ENCODE results near the gene DENND2D. TPM values are rescaled to one million over a fixed set of nuclear protein-coding genes. Genes with fewer than 3 reads are reported as not detected.

Gene DENND2D
- total RNA-seq, 2 donors from 2014 or later = 15.8 to 19.8 TPM

DNA sequence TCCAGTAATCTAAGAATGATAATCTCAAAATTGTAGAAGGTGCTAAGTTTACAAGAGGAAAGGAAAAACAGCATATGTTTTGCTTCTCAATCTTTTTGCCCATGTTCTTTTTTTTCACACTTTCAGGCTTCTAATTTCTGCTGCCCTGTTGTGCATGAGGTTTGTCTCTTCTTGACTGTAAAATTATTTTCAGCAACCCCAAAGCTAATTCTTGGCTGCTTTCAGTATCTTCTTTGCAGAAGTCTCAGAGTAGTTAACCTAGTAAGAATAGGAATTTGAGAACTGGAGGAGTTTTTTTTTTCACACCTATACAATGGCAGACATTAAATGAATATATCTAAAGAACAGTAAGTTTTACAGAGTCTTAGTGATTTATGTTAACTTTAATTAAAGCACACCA is 26.4 kb downstream of the DENND2D start:
- H3K4me3 ChIP-seq = no peak overlapping the region
- no peak for DNase-seq (ENCODE audit: low spot score)
- H3K4me1 ChIP-seq (ENCODE audit: control insufficient read depth in 1 of 2, low read depth in 2 of 2) = no peaks in the 10 kb centered on the region
- H3K27me3 ChIP-seq (replicated peaks; ENCODE audit: insufficient read depth) = no peaks in the 10 kb centered on the region
- no peak for ATAC-seq (ENCODE audit: insufficient number of reproducible peaks, low FRiP score, low read depth)
- H3K36me3 ChIP-seq = no peaks in the 10 kb centered on the region
- TF ChIP-seq, protein P1, sequence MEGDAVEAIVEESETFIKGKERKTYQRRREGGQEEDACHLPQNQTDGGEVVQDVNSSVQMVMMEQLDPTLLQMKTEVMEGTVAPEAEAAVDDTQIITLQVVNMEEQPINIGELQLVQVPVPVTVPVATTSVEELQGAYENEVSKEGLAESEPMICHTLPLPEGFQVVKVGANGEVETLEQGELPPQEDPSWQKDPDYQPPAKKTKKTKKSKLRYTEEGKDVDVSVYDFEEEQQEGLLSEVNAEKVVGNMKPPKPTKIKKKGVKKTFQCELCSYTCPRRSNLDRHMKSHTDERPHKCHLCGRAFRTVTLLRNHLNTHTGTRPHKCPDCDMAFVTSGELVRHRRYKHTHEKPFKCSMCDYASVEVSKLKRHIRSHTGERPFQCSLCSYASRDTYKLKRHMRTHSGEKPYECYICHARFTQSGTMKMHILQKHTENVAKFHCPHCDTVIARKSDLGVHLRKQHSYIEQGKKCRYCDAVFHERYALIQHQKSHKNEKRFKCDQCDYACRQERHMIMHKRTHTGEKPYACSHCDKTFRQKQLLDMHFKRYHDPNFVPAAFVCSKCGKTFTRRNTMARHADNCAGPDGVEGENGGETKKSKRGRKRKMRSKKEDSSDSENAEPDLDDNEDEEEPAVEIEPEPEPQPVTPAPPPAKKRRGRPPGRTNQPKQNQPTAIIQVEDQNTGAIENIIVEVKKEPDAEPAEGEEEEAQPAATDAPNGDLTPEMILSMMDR (IDR thresholded peaks at IDR 0.05) = no peak
- H3K9me3 ChIP-seq = no peaks in the 10 kb centered on the region
- no peak overlapping the region for H3K27ac ChIP-seq

DNA sequence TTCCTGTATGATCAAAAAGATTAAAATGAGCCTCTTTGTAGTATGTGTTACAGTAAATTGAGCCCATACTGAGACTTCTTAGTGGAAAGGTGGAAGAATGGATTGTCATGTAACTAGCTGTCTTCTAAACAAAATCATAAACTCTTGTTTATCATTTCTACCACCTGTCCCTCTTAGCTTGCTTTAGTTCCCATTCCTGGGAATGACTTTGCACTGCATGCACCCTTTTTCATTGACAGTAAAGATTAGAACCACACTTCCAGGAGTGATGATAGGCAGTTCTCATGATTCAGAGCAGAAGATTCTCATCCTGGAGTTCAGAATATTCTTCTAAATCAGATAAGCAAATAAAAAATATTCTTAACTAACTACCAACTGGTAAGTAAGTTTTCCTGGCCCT is 28.0 kb downstream of the DENND2D start:
- no peak overlapping the region for H3K27ac ChIP-seq
- no peaks in the 10 kb centered on the region for H3K4me1 ChIP-seq (ENCODE audit: control insufficient read depth in 1 of 2, low read depth in 2 of 2)
- no peaks in the 10 kb centered on the region for H3K36me3 ChIP-seq
- no peak overlapping the region for H3K4me3 ChIP-seq
- TF ChIP-seq, protein P1 (IDR thresholded peaks at IDR 0.05) = no peak
- no peak for ATAC-seq (ENCODE audit: insufficient number of reproducible peaks, low FRiP score, low read depth)
- no peaks in the 10 kb centered on the region for H3K27me3 ChIP-seq (replicated peaks; ENCODE audit: insufficient read depth)
- no peak for DNase-seq (ENCODE audit: low spot score)
- no peaks in the 10 kb centered on the region for H3K9me3 ChIP-seq

DNA sequence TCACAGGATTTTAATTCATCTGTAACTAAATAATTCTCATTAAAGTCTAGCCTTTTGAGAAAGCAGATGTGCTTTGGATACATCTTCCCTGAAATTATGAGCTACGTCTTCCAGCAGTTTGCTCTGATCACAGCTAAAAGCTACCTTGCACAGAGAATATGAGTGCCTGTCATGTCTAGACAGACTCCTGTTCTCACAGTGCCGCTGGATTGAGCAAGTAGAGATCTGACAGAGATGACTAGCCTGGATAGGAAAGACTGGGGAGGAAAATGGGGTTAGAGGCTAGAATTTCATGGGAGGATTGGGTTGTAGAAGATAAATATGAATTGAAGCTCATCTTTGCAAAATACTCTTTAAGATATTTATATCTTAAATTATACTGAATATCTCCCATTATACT is 36.3 kb downstream of the DENND2D start:
- Histone ChIP-seq H3K4me3 (no peak overlapping the region), H3K36me3 (peaks cover 2% of the 10 kb centered on the region), H3K4me1 (ENCODE audit: control insufficient read depth in 1 of 2, low read depth in 2 of 2) (no peaks in the 10 kb centered on the region), H3K27ac (no peak overlapping the region), H3K9me3 (no peaks in the 10 kb centered on the region), H3K27me3 (replicated peaks; ENCODE audit: insufficient read depth) (no peaks in the 10 kb centered on the region)
- TF ChIP-seq, protein P1 (IDR thresholded peaks at IDR 0.05) = no peak
- no peak for ATAC-seq (ENCODE audit: insufficient number of reproducible peaks, low FRiP score, low read depth)
- DNase-seq (ENCODE audit: low spot score) = no peak

DNA sequence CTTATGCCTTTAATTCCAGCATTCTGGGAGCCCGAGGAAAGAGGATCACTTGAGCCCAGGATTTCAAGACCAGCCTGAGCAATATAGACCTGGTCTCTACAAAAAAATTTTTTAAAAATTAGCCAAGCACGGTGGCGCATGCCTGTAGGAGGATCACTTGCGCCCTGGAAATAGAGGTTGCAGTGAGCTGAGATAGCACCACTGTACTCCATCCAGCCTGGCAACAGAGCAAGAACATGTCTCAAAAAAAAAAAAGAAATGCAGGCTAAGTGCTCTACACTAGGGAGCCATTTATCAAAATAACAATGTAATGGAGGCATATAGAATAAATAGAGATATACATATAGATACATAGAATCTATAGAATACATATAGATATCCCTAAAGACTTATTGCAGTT is 37.1 kb downstream of the DENND2D start:
- peaks cover 2% of the 10 kb centered on the region for H3K36me3 ChIP-seq
- ATAC-seq (ENCODE audit: insufficient number of reproducible peaks, low FRiP score, low read depth) = no peak
- no peak for DNase-seq (ENCODE audit: low spot score)
- H3K9me3 ChIP-seq = no peaks in the 10 kb centered on the region
- TF ChIP-seq, protein P1 (IDR thresholded peaks at IDR 0.05) = no peak
- no peak overlapping the region for H3K4me3 ChIP-seq
- no peaks in the 10 kb centered on the region for H3K4me1 ChIP-seq (ENCODE audit: control insufficient read depth in 1 of 2, low read depth in 2 of 2)
- H3K27me3 ChIP-seq (replicated peaks; ENCODE audit: insufficient read depth) = no peaks in the 10 kb centered on the region
- H3K27ac ChIP-seq = no peak overlapping the region

DNA sequence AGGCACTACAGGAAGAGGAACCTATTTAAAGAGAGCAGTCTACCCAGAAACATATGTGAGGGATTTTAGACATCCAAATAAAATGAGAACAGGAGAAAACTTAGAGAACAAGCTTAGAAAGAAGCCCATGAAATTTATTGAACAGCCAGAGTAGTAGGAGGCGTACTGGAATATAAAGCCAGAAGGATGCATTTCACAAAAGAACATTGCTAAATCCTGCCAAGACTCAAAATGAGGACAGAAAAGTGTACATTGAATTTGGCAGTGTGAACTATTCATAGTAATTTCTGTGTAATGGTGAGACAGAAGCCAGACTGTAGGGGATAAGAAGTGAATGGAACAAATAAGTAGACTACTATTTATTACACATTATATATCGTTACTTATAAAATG is 38.0 kb downstream of the DENND2D start:
- TF ChIP-seq, protein P1 (IDR thresholded peaks at IDR 0.05) = no peak
- peaks cover 2% of the 10 kb centered on the region for H3K36me3 ChIP-seq
- ATAC-seq (ENCODE audit: insufficient number of reproducible peaks, low FRiP score, low read depth) = no peak
- no peak overlapping the region for H3K27ac ChIP-seq
- H3K27me3 ChIP-seq (replicated peaks; ENCODE audit: insufficient read depth) = no peaks in the 10 kb centered on the region
- no peaks in the 10 kb centered on the region for H3K9me3 ChIP-seq
- DNase-seq (ENCODE audit: low spot score) = no peak
- H3K4me3 ChIP-seq = no peak overlapping the region
- H3K4me1 ChIP-seq (ENCODE audit: control insufficient read depth in 1 of 2, low read depth in 2 of 2) = no peaks in the 10 kb centered on the region
